ENCODE measurements around the gene RAVER2. TPM values are rescaled to one million over a fixed set of nuclear protein-coding genes. Genes with fewer than 3 reads are reported as not detected.

Gene RAVER2
- total RNA-seq, 1 experiment from 2014 or later, result 0.88 TPM

- DNase-seq (ENCODE audit: low read depth), result no peak
- in situ Hi-C loops (cut with HindIII; ENCODE audit: low pct_unique_long_range_greater_than_20kb, low sequenced_read_pairs), result no loop called here
Measured at GRCh38 chr1:64836802-64837201, 91.9 kb downstream of the RAVER2 start.

GRCh38 chr1:64838486-64838885 lies 93.6 kb downstream of the RAVER2 start:
- in situ Hi-C loops (cut with HindIII; ENCODE audit: low pct_unique_long_range_greater_than_20kb, low sequenced_read_pairs), result no loop called here
- DNase-seq (ENCODE audit: low read depth), result no peak

- no peak for DNase-seq (ENCODE audit: low read depth)
- in situ Hi-C loops (cut with HindIII; ENCODE audit: low pct_unique_long_range_greater_than_20kb, low sequenced_read_pairs), result no loop called here
Measured at GRCh38 chr1:64839261-64839660, 94.4 kb downstream of the RAVER2 start.

DNA sequence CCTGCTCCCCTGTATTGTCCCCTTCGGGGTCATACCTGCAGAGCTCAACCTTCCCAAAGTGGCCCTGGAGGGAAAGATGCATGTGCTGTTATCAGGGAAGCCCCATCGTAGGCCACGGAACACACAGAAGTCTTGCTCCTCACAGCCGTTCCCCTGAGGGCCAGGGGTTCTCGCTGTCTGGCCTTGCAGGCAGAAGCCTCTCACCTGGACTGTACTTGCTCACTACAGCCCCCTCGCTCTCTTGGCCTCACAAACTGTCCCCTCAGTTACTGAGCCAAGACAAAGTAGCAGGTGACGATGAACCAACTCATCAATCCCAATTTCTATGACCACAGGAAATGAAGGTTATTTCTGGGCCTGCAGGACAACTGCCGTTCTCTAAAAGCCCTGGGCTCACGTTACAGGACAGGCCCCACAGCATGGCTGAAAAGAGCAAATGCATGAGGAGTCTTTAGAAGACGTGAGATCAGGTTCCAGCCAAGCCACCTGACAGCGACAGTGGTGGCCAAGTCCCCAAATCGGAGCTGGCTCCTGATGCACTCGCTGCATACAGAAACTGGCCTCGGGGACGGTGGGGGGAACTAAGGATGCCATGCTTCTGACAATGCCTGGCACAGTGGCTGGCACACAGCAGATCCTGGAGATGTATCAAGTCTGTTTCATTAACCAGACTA lies 95.0 kb downstream of the RAVER2 start:
- in situ Hi-C loops (cut with HindIII; ENCODE audit: low pct_unique_long_range_greater_than_20kb, low sequenced_read_pairs), result no loop called here
- no peak for DNase-seq (ENCODE audit: low read depth)

DNA sequence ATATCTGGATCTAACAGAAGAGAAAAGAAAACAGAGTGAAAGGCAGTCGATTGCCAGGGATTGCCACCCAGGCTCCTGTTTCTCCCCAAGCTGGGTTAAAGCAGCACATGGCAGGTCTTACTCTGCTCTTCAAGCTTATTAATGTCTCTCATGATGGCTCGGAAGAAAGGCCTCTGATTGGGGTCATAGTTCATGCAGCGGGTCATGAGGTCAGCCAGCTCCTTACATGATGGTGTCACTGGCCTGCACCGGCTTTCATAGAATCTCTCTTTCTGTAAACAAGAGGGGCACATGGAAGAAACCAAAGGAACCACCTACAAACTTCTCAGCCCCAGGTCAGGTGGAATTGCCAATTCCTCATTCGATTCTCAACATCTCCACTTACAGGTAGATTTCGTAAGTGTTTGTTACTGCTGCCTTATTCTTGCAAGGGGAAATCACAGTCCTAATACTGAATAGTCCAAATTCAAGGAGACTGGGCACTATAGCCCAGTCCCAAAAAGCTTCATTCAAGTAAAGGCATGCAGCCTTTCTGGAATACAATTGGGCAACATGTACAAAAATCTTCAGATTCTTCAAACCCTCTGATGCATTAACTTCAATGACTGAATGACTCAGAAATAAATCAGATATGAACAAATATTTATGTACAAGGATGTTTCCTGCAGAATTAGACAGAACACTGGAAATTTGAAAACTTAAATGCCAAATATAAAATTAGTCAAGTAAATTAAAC lies 96.6 kb downstream of the RAVER2 start:
- in situ Hi-C loops (cut with HindIII; ENCODE audit: low pct_unique_long_range_greater_than_20kb, low sequenced_read_pairs), result no loop called here
- no peak for DNase-seq (ENCODE audit: low read depth)

DNA sequence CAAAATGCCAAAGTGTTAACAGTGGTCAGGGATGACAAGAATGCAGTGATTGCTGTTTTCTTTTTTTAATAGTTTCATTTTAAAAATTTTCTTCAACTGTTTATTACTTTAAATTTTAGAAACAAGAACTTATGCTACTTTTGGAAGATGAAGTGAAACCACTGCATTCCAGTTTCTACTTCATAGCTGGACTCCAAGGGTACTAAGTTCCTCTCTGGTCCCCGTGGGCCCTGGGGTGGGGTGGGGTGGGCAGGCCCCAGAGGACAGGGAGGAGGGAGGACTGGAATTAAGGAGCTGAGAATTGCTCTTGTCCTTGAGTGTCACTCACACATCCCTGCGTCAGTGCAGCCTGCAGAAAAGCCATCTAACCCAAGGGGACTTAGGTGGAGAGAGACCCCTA lies 97.3 kb downstream of the RAVER2 start:
- in situ Hi-C loops (cut with HindIII; ENCODE audit: low pct_unique_long_range_greater_than_20kb, low sequenced_read_pairs), result no loop called here

DNA sequence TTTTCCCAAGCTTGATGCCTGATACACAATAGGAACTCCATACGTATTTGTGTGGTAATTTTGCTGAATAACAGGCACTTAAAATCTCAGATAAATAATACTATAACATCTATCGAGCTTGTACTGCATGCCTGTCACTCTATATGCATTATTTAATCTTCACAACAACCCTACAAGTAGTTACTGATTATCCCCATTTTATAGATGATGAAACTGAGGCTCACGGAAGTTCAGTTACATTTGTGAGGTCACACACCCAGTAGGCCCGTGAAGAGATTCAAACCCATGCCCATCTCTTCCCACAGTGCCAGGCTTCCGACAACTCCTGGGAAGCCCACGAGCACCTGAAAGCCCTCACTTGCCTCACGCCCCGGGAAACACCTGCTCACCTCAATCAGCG lies 98.8 kb downstream of the RAVER2 start:
- in situ Hi-C loops (cut with HindIII; ENCODE audit: low pct_unique_long_range_greater_than_20kb, low sequenced_read_pairs), result no loop called here
- no peak for DNase-seq (ENCODE audit: low read depth)

More for the DNA sequence above, 97.3 kb downstream of the RAVER2 start:
- no peak for DNase-seq (ENCODE audit: low read depth)

DNA sequence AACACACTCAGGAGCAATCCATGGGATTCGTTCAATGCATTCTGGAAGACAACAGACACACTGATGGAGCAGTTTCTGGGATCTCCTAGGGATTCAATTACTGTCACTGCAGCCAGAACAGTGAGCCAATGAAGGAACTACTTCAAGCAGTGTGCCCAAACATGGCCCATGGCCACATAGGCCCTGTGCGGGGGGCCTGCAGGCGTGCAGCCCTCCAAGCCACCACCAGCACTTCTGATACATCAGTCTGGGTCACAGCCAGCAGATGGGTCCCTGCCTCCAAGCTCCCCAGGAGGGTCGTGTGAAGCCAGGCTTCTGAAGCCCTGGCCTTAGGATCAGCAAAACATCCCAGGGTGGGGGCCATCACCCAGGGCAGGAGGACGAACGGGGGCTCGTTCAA lies 99.3 kb downstream of the RAVER2 start:
- in situ Hi-C loops (cut with HindIII; ENCODE audit: low pct_unique_long_range_greater_than_20kb, low sequenced_read_pairs), result no loop called here
- DNase-seq (ENCODE audit: low read depth), result no peak

DNA sequence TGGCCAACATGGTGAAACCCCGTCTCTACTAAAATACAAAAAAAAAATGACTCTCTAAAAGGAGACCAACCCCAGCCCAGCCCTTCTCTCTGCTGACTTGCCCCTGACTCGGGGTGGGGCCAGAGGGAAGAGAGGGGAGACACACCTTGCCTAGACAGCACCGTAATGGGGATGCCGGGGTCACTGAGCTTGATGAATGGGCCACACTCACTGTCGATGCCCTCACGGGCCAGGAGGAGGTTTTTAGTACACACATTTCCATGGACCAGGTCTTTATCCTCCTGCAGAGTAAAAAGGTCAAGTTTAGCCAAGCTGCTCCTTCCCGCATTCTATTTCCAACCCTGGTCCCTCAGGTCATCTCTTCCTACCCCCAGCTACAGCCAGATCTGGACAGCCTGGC lies 99.7 kb downstream of the RAVER2 start:
- in situ Hi-C loops (cut with HindIII; ENCODE audit: low pct_unique_long_range_greater_than_20kb, low sequenced_read_pairs), result no loop called here
- no peak for DNase-seq (ENCODE audit: low read depth)

- no peak for DNase-seq (ENCODE audit: low read depth)
- in situ Hi-C loops (cut with HindIII; ENCODE audit: low pct_unique_long_range_greater_than_20kb, low sequenced_read_pairs), result no loop called here
Measured at GRCh38 chr1:64845831-64846425, 101.1 kb downstream of the RAVER2 start.

DNA sequence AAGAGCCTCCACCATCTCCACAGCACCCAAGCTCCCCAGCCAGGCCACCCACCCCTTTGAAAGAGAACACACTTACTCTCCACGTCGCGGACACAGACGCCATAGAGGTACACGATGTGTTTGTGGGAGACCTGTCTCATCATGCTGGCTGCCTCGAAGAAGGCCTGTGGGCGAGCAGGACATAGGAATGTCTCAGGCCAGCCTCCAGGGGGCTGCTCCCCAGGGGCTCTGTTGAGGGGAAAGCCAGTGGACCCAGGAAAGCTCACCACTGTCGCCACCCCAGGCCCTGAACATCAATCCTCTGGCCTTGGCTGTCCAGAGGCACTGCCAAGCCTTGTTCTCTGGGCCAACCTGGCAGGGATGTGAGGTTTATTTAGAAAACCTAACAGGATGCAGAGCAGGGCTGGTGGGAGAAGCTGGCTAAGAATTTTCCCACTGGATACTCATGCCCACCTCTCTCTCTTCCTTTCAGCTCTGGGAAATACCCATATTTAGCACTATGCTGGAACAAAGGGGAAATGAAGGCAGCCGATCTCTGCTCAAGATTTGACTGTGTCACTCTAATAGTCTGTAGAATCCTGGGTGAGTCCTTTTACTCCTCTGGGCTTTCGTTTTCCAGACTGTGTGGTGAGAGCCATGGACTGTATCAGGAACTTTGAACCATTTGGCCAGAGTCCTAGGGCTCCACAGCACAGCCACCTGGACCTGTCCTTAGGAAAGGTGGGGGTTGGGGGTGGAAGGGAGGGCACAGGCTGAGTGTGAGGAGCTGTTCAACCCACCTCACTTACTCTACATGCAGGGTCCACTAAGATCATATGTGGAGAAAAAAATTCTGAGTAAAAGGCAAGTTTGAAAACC lies 101.9 kb downstream of the RAVER2 start:
- in situ Hi-C loops (cut with HindIII; ENCODE audit: low pct_unique_long_range_greater_than_20kb, low sequenced_read_pairs), result no loop called here
- DNase-seq (ENCODE audit: low read depth), result no peak

GRCh38 chr1:64847666-64848065 lies 102.8 kb downstream of the RAVER2 start:
- no peak for DNase-seq (ENCODE audit: low read depth)
- in situ Hi-C loops (cut with HindIII; ENCODE audit: low pct_unique_long_range_greater_than_20kb, low sequenced_read_pairs), result no loop called here

DNA sequence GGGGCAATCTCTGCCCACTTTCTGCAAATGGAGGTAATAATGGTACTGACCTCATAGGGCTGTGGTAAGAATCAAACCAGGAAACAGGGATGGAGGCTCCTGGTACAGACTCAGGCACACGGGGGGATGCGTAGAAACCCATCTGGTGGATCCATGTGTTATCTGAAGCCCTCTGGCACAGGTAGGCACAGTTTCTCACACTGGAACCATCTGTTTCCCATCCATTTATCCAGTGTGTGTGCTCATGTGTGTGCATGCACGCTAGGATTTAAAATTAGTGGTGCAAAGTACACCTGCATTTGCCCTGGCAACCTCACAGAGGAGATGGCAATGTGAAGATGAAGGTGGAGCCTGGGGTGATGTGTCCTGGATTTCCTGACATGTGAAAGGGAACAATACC lies 103.3 kb downstream of the RAVER2 start:
- DNase-seq (ENCODE audit: low read depth), result no peak
- in situ Hi-C loops (cut with HindIII; ENCODE audit: low pct_unique_long_range_greater_than_20kb, low sequenced_read_pairs), result no loop called here

DNA sequence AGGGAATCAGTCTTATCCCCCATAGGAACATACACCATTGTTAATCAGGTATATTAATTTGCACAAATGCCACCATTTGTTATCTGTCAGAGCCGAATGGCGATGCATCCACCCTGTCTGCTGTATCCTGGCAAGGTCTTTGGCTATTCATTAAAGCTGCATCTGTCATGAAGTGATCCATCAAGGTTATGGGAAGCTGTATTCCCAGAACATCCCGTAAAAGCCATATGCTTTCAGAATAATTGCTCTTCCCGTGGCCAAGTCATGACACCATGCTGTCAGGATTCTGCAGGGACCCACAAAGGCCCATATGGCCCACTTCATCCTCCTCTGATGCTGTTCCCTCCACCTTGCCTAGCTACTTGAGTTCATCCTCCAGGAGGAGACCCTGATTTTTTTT lies 103.9 kb downstream of the RAVER2 start:
- in situ Hi-C loops (cut with HindIII; ENCODE audit: low pct_unique_long_range_greater_than_20kb, low sequenced_read_pairs), result no loop called here
- no peak for DNase-seq (ENCODE audit: low read depth)

GRCh38 chr1:64849942-64850341 lies 105.1 kb downstream of the RAVER2 start:
- in situ Hi-C loops (cut with HindIII; ENCODE audit: low pct_unique_long_range_greater_than_20kb, low sequenced_read_pairs), result no loop called here
- DNase-seq (ENCODE audit: low read depth), result no peak

DNA sequence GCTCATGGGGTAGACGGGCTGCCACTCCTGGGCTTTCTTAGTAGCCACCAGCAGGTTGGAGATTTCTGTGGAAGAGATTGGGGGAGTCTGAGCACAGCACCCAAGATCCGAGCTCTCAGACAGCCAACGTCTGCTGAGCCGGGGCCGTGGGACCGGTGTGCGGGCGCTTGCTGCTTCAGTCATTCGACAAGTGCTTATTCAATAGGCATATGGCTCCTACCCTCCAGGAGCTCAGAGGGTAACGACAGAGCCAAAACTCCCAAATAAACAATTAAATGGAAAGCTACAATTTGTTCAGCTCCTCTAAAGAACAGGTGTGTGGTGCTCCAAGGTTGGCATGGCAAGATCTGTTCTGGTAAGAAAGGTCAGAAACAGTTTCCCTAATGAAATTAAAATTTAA lies 106.0 kb downstream of the RAVER2 start:
- in situ Hi-C loops (cut with HindIII; ENCODE audit: low pct_unique_long_range_greater_than_20kb, low sequenced_read_pairs), result no loop called here
- no peak for DNase-seq (ENCODE audit: low read depth)

GRCh38 chr1:64851664-64852063 lies 106.8 kb downstream of the RAVER2 start:
- in situ Hi-C loops (cut with HindIII; ENCODE audit: low pct_unique_long_range_greater_than_20kb, low sequenced_read_pairs), result no loop called here
- no peak for DNase-seq (ENCODE audit: low read depth)

DNA sequence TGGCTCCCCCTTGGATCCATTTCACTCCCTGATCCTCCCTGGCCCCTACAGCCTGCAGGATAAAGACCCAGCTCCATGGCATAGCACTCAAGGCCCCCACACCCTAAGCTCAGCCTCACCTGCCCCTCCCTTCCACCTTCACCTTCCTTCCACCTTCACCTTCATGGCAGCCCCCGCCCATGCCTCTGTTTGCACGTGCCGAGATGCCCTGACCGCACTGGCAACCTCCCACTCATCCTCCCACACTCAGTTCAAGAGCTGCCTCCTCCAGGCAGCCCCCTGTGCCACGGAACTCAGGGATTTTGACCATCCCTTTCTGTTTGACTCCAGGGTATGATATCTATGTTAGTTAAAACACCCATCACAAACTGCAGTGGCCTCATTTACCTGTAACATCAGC lies 109.8 kb downstream of the RAVER2 start:
- DNase-seq (ENCODE audit: low read depth), result no peak
- in situ Hi-C loops (cut with HindIII; ENCODE audit: low pct_unique_long_range_greater_than_20kb, low sequenced_read_pairs), result no loop called here

DNA sequence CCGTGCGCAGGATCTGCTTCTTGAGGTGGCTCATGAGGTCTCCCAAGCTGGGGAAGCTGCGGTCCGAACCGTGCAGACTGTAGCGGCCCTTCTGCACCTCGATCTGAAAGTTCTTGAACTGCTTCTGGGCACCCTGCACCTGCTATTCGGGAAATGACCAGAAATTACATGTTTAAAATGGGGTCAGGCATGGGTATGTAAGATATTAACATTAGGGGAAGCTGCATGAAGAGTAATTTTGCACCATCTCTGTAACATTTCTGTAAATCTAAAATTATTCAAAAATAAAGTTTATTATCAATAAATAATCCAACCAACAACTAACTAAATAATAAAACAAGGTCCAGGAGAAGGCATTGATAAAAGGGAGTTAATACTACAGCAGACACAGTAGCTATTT lies 110.7 kb downstream of the RAVER2 start:
- no peak for DNase-seq (ENCODE audit: low read depth)
- in situ Hi-C loops (cut with HindIII; ENCODE audit: low pct_unique_long_range_greater_than_20kb, low sequenced_read_pairs), result no loop called here

All from Caki2 (cell line).